ENCODE measurements around the gene ATAT1. TPM values are rescaled to one million over a fixed set of nuclear protein-coding genes. Genes with fewer than 3 reads are reported as not detected.

ATAT1 gene
- total and polyA plus RNA-seq, 9 of the 15 experiments (the other 6 are each of a cell fraction or from before 2014, with no cell fraction given), result 0.65 to 5.8 (median 1.6) TPM

DNA sequence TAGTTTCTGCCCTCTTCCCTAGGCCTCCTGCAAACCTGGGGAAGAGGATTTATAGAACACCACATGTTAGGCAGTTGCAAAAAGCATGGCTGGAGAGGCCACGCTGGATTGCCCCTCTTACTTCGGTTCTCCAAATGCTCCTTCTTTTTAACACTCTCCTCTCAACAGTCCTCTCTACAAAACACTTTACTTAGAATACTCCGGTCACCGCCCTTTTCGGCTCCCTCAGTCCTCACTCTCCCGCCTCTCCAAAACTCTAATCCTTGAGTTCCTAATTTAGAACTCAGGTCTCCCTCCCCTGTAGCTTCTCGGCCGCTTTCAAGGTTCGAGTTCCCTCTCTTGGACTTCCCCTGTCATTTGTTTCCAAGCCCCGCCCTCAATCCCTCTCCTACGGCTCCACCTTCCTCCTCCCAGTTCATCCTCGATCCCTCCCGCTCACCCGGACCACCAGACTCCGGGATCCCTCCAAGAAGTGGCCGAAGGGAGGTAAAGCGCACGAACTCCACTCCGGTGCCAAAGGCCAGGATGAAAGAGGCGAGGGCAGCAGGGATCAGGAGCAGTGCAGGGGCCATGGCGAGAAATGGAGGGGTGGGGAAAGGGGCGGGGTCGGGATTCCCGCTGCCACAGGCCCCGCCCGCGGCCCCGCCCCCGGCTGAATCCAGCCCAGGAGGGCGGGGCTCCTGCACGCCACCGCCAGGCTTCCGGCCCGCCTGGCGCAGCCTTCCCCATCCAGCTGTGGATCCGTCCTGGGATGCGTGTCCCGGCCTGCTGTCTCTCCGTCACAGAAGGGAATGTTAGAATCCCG is 63.9 kb downstream of the ATAT1 start, which contains the start of gene NRM (continued):
- TF ChIP-seq, protein P1, sequence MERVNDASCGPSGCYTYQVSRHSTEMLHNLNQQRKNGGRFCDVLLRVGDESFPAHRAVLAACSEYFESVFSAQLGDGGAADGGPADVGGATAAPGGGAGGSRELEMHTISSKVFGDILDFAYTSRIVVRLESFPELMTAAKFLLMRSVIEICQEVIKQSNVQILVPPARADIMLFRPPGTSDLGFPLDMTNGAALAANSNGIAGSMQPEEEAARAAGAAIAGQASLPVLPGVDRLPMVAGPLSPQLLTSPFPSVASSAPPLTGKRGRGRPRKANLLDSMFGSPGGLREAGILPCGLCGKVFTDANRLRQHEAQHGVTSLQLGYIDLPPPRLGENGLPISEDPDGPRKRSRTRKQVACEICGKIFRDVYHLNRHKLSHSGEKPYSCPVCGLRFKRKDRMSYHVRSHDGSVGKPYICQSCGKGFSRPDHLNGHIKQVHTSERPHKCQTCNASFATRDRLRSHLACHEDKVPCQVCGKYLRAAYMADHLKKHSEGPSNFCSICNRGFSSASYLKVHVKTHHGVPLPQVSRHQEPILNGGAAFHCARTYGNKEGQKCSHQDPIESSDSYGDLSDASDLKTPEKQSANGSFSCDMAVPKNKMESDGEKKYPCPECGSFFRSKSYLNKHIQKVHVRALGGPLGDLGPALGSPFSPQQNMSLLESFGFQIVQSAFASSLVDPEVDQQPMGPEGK (CRISPR knock-in tag; IDR thresholded peaks at IDR 0.05; ENCODE audit: borderline replicate concordance), result no peak
- TF ChIP-seq ERF (CRISPR knock-in tag; IDR thresholded peaks at IDR 0.05) (no peak), CREB1 (IDR thresholded peaks at IDR 0.05) (no peak), CREB1 (CRISPR knock-in tag; IDR thresholded peaks at IDR 0.05) (no peak; the same call in 1 of the 2 replicates), RAD21 (CRISPR knock-in tag; conservative IDR thresholded peaks at IDR 0.05 in 1 of 2, IDR thresholded peaks at IDR 0.05 in 1 of 2) (0 out of 4 replicates have a peak, but pooled peaks of 1 of the 2 experiments have one; percentile 11), MTA2 (IDR thresholded peaks at IDR 0.05; ENCODE audit: low read depth) (no peak), RAD51 (IDR thresholded peaks at IDR 0.05; ENCODE audit: borderline replicate concordance, low read depth) (no peak), CEBPB (tag; IDR thresholded peaks at IDR 0.05) (no peak), SMAD1 (IDR thresholded peaks at IDR 0.05; ENCODE audit: low read depth, low read length, partially characterized antibody) (no peak), POLR2B (IDR thresholded peaks at IDR 0.05; ENCODE audit: low read depth, partially characterized antibody) (no peak), HIVEP1 (CRISPR knock-in tag; IDR thresholded peaks at IDR 0.05) (no peak), TAL1 (IDR thresholded peaks at IDR 0.05) (no peak), XRCC5 (IDR thresholded peaks at IDR 0.05; ENCODE audit: low read depth, low read length) (no peak), TFE3 (CRISPR knock-in tag; IDR thresholded peaks at IDR 0.05) (no peak), SAFB (IDR thresholded peaks at IDR 0.05; ENCODE audit: borderline replicate concordance, low read depth, low read length) (no peak), FOXK1 (CRISPR knock-in tag; IDR thresholded peaks at IDR 0.05; ENCODE audit: borderline replicate concordance) (no peak), RCOR1 (IDR thresholded peaks at IDR 0.05; ENCODE audit: borderline replicate concordance in 1 of 2, low read depth in 2 of 2, low read length in 2 of 2) (0 out of 4 replicates have a peak, but pooled peaks of 1 of the 2 experiments have one; percentile 14), JUN (IDR thresholded peaks at IDR 0.05; ENCODE audit: borderline replicate concordance, low read depth, low read length) (no peak; the same call in 1 of the 2 replicates), JUN (CRISPR knock-in tag; IDR thresholded peaks at IDR 0.05; ENCODE audit: borderline replicate concordance) (no peak), ZFP1 (CRISPR knock-in tag; IDR thresholded peaks at IDR 0.05) (no peak)
- TF ChIP-seq, protein P2, sequence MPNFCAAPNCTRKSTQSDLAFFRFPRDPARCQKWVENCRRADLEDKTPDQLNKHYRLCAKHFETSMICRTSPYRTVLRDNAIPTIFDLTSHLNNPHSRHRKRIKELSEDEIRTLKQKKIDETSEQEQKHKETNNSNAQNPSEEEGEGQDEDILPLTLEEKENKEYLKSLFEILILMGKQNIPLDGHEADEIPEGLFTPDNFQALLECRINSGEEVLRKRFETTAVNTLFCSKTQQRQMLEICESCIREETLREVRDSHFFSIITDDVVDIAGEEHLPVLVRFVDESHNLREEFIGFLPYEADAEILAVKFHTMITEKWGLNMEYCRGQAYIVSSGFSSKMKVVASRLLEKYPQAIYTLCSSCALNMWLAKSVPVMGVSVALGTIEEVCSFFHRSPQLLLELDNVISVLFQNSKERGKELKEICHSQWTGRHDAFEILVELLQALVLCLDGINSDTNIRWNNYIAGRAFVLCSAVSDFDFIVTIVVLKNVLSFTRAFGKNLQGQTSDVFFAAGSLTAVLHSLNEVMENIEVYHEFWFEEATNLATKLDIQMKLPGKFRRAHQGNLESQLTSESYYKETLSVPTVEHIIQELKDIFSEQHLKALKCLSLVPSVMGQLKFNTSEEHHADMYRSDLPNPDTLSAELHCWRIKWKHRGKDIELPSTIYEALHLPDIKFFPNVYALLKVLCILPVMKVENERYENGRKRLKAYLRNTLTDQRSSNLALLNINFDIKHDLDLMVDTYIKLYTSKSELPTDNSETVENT (CRISPR knock-in tag; IDR thresholded peaks at IDR 0.05), result 0 out of 2 replicates have a peak, but pooled peaks have one; percentile 20

Data from K562 (cell line).